ENCODE results near the gene THOC7.
A peak's percentile ranks its signal among the peaks of the same experiment; 100 is the strongest.

THOC7 gene
- 28.7 to 56.0 reads per million in 2 experiments for total RNA-seq

GRCh38 chr3:63863150-63864007 lies at the start of gene THOC7, which contains the start of gene ATXN7:
Gene THOC7, minus strand, starts transcription at chr3:63863805. Its CDS starts 15 bp downstream, at chr3:63863790.
Gene ATXN7, plus strand, starts transcription at chr3:63863867. Its CDS starts 48,732 bp downstream, at chr3:63912599.
- DNase-seq (ENCODE audit: low read depth), result peak; percentile 61

DNA sequence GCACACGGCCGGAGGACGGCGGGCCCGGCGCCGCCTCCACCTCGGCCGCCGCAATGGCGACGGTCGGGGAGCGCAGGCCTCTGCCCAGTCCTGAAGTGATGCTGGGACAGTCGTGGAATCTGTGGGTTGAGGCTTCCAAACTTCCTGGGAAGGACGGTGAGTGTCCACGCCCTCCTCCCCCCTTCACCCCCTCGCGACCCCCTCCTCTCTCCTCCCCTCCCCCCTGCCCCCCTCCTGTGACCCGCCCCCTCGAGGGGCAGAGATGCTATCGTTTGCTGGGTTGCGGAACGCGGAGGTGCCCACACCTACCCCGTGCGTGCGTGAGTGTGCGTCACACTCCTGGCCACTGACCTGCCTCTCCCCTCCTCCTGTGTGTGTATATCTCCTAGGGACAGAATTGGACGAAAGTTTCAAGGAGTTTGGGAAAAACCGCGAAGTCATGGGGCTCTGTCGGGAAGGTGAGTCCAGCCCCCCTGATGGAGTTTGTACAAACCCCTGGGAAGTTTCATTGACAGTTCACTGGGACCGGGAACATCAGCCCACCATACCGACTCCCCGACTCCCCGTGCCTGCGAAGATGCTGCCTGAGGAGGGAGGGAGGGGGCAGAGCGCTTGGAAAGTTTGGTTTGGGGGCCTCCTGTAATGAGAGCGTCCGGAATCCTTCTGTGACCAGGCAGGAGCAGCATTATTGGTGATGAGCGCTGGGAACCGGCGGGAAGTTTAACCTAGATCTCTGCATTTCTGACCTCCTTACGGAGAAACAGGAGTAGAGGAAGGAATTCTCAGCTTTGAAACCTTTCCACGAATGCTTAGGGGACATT lies 49.4 kb upstream of the THOC7 start:
- DNase-seq (ENCODE audit: low read depth), result peak; percentile 35

- DNase-seq (ENCODE audit: low read depth), result peak; percentile 72
Measured at GRCh38 chr3:63911873-63912767, 48.5 kb upstream of the THOC7 start, which contains the start of gene SCAANT1. Gene SCAANT1, minus strand, starts transcription at chr3:63912383.

GRCh38 chr3:63911509-63911872 lies 47.9 kb upstream of the THOC7 start:
- no peak for DNase-seq (ENCODE audit: low read depth)

- DNase-seq (ENCODE audit: low read depth), result no peak
Measured at GRCh38 chr3:63910891-63911290, 47.3 kb upstream of the THOC7 start.

DNA sequence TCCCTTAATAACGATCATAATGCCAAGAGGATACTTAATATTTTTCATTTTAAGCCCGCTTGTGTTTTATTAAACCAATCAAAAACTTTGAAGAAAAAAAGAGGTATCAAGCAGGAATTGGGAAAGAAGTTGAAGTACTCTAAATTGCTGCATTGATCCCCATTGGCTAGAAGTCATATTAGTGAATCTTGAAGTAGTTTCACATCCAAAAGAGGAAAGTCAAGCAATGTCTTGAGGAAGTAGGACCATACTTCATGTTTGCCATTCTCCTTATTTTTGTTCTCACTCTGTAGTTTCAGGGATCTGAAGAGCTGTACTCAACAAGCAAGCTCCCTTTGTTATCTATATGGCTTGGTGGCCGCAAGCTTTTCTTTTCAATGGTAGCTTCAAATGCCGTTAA lies 46.4 kb upstream of the THOC7 start:
- DNase-seq (ENCODE audit: low read depth), result no peak

DNA sequence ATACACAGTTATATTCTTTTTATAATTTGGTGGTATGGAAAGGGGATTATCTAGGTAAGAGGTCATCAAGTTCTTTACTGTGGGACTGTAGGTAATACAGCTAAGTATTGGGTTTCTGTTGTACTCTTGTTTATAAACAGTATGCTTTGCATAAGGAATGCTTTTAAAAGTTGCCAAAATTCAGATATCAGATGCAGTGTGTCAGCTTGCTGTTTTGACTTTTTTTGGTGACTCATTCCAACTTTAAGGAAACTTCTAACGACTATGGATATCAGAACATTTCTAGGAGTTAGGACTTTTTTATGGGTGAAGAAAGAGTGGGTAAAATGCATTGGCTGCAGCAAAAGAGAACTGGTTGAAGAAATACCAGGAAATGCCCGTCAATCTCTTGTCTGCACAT lies 45.8 kb upstream of the THOC7 start:
- no peak for DNase-seq (ENCODE audit: low read depth)

DNA sequence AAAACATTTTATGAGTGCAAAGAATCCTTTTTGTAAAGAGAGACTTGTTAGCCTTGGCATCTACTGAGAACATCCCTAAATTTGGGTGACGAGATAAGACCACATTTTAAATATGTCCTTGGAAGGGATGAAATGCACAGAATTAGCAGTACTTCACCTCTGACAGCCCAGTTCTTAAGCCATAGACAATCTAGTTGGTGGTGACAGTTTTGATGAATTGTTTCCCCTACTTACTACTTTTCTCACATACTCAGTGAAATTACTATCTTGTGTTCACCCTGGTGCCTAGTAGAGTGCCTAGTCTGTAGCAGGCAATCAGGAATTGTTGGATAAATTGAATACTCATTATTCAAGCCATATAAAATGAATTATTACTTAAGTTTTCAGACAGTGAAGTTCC lies 45.2 kb upstream of the THOC7 start:
- no peak for DNase-seq (ENCODE audit: low read depth)

DNA sequence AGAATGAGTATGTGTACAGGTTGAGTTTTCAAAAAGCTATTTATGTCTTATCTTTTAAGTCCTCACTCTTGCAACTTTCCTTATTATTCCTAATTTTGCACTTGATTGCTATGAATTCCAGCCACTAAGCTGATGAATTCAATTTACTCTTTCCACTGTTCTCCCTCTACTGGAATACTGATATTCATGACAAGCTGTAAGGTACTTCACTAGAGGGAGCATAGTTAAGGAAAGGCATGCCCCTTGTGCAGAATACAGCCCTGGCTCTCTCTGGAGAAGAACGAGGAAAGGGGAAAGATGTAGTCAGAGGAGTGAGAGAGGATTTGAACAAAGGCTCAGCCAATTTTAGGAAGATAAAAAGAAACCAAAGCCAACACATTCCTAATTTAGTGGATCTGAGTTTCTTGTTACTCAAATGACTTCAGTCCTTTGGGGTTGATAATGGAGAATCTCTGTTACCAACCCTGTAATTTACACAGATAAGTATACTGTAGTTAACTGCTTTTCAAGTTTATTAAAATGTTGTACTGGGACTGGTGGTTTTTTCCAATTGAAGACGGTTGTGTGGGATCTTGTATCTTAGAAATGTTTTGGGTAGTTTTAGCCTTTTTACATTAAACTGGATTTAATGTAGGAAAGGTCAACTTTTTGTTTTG lies 44.6 kb upstream of the THOC7 start:
- no peak for DNase-seq (ENCODE audit: low read depth)

DNA sequence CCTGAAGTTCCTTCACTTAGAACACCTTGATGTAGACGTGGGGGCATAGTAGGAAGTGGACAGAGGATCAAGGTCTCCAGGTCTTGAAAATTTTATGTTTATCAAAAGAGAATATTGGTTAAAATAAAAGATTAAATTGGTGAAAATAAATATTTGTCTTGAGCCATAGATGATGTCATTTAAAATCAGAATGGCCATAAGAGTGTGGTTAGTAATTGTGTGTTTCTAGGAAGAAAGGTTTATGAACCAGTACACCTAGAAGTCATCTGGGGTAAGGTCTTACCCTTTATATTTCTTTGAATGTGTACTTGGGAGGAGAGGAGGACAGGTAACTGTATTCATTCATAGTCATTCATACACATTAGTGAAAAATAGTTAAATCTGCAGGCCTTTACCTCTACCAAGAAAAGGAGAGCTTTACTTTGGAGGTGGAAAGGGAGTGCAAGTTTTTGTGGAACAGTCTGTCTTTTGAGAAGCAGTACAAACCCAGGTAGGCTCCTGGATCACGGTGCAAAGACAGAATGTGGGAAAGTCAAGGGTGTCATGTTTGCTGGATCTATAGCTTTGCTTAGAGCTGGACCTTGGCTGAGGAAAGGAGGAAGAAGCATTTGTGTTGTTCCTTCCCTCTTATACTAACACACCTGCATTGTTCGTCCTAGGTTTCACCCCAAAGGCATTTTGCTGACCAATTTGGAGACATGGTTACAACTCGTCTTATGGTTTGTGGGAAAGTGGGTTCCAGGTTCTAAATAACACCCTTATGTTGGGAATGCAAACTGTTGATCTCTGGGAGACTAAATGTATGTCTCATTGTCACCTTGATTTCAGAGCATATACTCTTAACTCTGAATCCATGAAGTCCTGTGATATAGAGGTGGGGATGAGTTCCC lies 42.4 kb upstream of the THOC7 start:
- no peak for DNase-seq (ENCODE audit: low read depth)

- no peak for DNase-seq (ENCODE audit: low read depth)
Measured at GRCh38 chr3:63900459-63900858, 36.9 kb upstream of the THOC7 start.

GRCh38 chr3:63900010-63900409 lies 36.4 kb upstream of the THOC7 start:
- DNase-seq (ENCODE audit: low read depth), result no peak

DNA sequence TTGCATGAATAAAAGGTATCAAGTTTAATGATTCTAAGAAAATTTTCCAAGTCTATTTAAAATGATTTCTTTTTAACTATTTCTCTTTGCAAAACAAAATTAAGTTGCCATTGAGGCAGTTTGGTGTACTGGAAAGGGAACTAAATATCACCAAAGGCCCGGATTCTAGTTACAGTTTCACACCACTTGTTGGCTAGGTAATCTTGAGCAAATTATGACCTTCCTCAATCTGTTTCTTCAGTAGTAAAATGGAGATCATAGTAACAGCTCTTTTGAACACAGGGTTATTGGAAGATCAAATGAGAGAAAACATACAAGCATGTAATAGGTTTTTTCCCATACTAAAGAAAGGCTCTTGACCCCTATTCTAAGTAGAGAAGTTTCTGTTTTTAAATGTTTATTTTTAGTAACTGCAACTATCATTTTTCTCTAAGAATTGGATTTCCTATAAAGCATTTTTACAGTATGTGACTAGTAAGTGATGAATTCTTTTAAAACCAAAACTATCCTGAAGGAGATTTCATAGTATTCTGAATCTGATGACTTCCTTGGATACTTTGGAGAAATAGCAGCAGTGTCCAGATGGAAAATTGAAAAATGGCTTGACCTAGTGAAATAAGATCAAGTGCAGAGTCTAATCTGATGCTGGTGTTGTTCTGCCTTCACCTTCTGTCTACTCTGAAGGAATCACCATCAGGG lies 32.9 kb upstream of the THOC7 start:
- no peak for DNase-seq (ENCODE audit: low read depth)

GRCh38 chr3:63895422-63896189 lies 32.0 kb upstream of the THOC7 start:
- DNase-seq (ENCODE audit: low read depth), result no peak

GRCh38 chr3:63892773-63893352 lies 29.3 kb upstream of the THOC7 start:
- no peak for DNase-seq (ENCODE audit: low read depth)

DNA sequence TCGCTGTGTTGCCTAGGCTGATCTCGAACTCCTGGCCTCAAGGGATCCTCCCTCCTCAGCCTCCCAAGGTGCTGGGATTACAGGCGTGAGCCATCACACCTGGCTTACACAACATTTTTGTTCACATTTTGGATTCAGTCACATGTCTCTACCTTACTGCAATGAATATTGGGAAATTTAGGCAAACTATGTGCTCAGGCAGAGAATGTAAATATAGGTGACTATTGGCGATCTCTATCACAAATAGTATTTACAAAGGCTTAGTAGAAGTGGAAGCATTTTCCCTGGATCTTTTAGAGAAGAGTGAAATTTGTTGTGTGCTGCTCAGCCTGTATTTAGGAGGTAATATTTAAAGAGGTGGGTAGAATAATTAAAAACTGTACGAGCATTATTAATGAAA lies 27.9 kb upstream of the THOC7 start:
- DNase-seq (ENCODE audit: low read depth), result no peak

DNA sequence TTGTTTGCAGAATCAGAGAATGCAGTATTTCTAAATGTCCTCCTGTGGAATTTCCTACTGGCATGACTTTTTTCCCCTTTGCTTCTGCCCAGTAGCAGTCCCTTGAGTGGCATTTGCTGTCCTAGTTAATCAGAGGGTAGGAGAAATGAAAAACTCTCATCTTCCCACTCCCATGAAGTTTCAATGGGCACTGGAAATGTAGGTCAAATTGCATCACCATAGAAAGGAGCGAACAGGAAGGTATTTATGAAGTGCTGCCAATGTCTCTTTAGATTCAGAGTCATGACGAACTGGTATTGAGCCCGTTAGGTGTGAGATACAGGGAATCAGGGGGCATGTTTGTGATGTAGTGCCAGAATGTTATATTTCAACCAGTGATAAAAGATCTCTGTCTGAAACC lies 23.3 kb upstream of the THOC7 start:
- no peak for DNase-seq (ENCODE audit: low read depth)

- no peak for DNase-seq (ENCODE audit: low read depth)
Measured at GRCh38 chr3:63880653-63881052, 17.0 kb upstream of the THOC7 start.
